Lower lobe of right lung (tissue), 2 donors: Measurements from ENCODE around the gene SP140L. TPM values are rescaled to one million over a fixed set of nuclear protein-coding genes. Genes with fewer than 3 reads are reported as not detected.
A peak's percentile ranks its signal among the peaks of the same experiment; 100 is the strongest.

Experiments
- ATAC-seq, 2 donors: fragments of 200-7000 bp; cut with Tn5 transposase; one replicate each; pipeline ENCODE4 v1.9.1; 2020 to 2022; ENCODE audit warnings: mild to moderate bottlenecking in 2 of 2, moderate library complexity in 2 of 2
- DNase-seq: peaks from one replicate; pipeline ENCODE4 v3.0.0-alpha.2; 2020
- H3K27ac ChIP-seq: fragments of 200-600 bp; one replicate; pipeline ENCODE4 v1.8.0; 2022
- H3K27me3 ChIP-seq: fragments of 200-600 bp; one replicate; pipeline ENCODE4 v1.8.0; 2022; ENCODE audit warnings: low read depth
- H3K36me3 ChIP-seq: fragments of 200-600 bp; one replicate; pipeline ENCODE4 v1.8.0; 2022; ENCODE audit warnings: mild to moderate bottlenecking
- H3K4me1 ChIP-seq: fragments of 200-600 bp; one replicate; pipeline ENCODE4 v1.8.0; 2022
- H3K4me3 ChIP-seq: fragments of 200-600 bp; one replicate; pipeline ENCODE4 v1.8.0; 2022; ENCODE audit warnings: mild to moderate bottlenecking
- H3K9me3 ChIP-seq: fragments of 200-600 bp; one replicate; pipeline ENCODE4 v1.8.0; 2022
- CTCF ChIP-seq: fragments of 200-600 bp; IDR thresholded peaks from one replicate; pipeline ENCODE4 v1.8.0; 2022; ENCODE audit warnings: antibody characterized with exemption, mild to moderate bottlenecking
- intact Hi-C: fragments of 100-400 bp; cut with DNase I; formaldehyde crosslinking; loops from one replicate; pipeline ENCODE4 v1.11.0; 2022
- total RNA-seq: library from RNA; stranded (reverse); fragmentation: NEBNext Ultra II Directional; extraction: Animal tissue kit (Norgen Biotek cat#: 25700); gene quantifications from one replicate; pipeline ENCODE4 v1.2.1, GENCODE V29; 2021
- donor health status: DM: no; HTN: yes; CAD: no; lungs with severe emphysema.

Gene SP140L
- total RNA-seq, 1 donor from 2014 or later, result 34.0 TPM

GRCh38 chr2:230327418-230328154, 593 bp downstream of the SP140L start:
- Histone ChIP-seq H3K4me1 (peaks cover 30% of the 10 kb centered on the region), H3K27ac (peak overlapping the region; percentile 93), H3K27me3 (no peaks in the 10 kb centered on the region), H3K9me3 (no peaks in the 10 kb centered on the region), H3K36me3 (no peaks in the 10 kb centered on the region), H3K4me3 (peak overlapping the region; percentile 56)
- no peak for TF ChIP-seq CTCF
- DNase-seq, result no peak
- ATAC-seq, result peak; percentile 53 to 61
- intact Hi-C loops, result no loop called here

GRCh38 chr2:230328155-230328458, 1.1 kb downstream of the SP140L start:
- peak overlapping the region; percentile 56 for H3K4me3 ChIP-seq
- no peak for ATAC-seq
- no peaks in the 10 kb centered on the region for H3K27me3 ChIP-seq
- TF ChIP-seq CTCF, result no peak
- no peak for DNase-seq
- intact Hi-C loops, result no loop called here
- no peaks in the 10 kb centered on the region for H3K36me3 ChIP-seq
- no peaks in the 10 kb centered on the region for H3K9me3 ChIP-seq
- H3K4me1 ChIP-seq, result peaks cover 30% of the 10 kb centered on the region
- H3K27ac ChIP-seq, result no peak overlapping the region

GRCh38 chr2:230329946-230330605, 3.1 kb downstream of the SP140L start:
- no peak for TF ChIP-seq CTCF
- Histone ChIP-seq H3K9me3 (no peaks in the 10 kb centered on the region), H3K27me3 (no peaks in the 10 kb centered on the region), H3K27ac (no peak overlapping the region), H3K36me3 (no peaks in the 10 kb centered on the region), H3K4me1 (peaks cover 30% of the 10 kb centered on the region), H3K4me3 (no peak overlapping the region)
- ATAC-seq, result no peak
- intact Hi-C loops, result no loop called here
- no peak for DNase-seq

- intact Hi-C loops, result no loop called here
These were observed 3.7 kb downstream of the SP140L start for GRCh38 chr2:230330725-230331124.

GRCh38 chr2:230335461-230335863, 8.5 kb downstream of the SP140L start:
- no peak for TF ChIP-seq CTCF
- Histone ChIP-seq H3K4me1 (no peaks in the 10 kb centered on the region), H3K36me3 (peaks cover 6% of the 10 kb centered on the region), H3K27me3 (no peaks in the 10 kb centered on the region), H3K4me3 (no peak overlapping the region), H3K27ac (no peak overlapping the region), H3K9me3 (no peaks in the 10 kb centered on the region)
- ATAC-seq (no peak), DNase-seq (no peak)
- intact Hi-C loops, result no loop called here

More at GRCh38 chr2:230330725-230331124, 3.7 kb downstream of the SP140L start:
- no peak for DNase-seq
- Histone ChIP-seq H3K27me3 (no peaks in the 10 kb centered on the region), H3K4me3 (no peak overlapping the region), H3K27ac (no peak overlapping the region), H3K36me3 (no peaks in the 10 kb centered on the region), H3K4me1 (peaks cover 30% of the 10 kb centered on the region), H3K9me3 (no peaks in the 10 kb centered on the region)
- TF ChIP-seq CTCF, result no peak
- no peak for ATAC-seq
